Stimulated activated CD8-positive, alpha-beta memory T cell treated with anti-CD3 and anti-CD28 coated beads, Interleukin-15, amount 100 ng/mL, for 1 hour (primary cell): Measurements from ENCODE around the gene AK3.
"Not testable (repeated sequence)": the region's sequence is repeated elsewhere in the genome, so short reads cannot be mapped to it uniquely, and the experiment has no call there.

Experiments used
- DNase-seq: peaks from one replicate; pipeline ENCODE4 v3.0.0-alpha.2; 2020; ENCODE audit warnings: low read depth

The AK3 gene

GRCh38 chr9:4740638-4741364 is at the start of gene AK3:
TSS of gene AK3 (minus strand) at chr9:4741202. CDS start at chr9:4741087, 115 bp downstream.
- DNase-seq = peak; percentile 63

GRCh38 chr9:4788703-4789102 is 47.7 kb upstream of the AK3 start:
- no peak for DNase-seq

- DNase-seq = no peak
Observed at GRCh38 chr9:4787876-4788275, 46.9 kb upstream of the AK3 start.

GRCh38 chr9:4786599-4786998 is 45.6 kb upstream of the AK3 start:
- DNase-seq = no peak

GRCh38 chr9:4784403-4784802 is 43.4 kb upstream of the AK3 start:
- DNase-seq = no peak

- DNase-seq = not testable (repeated sequence)
Observed at GRCh38 chr9:4783191-4783590, 42.2 kb upstream of the AK3 start.

- DNase-seq = no peak
Observed at GRCh38 chr9:4781408-4781807, 40.4 kb upstream of the AK3 start.

GRCh38 chr9:4780651-4781050 is 39.6 kb upstream of the AK3 start:
- no peak for DNase-seq

- not testable (repeated sequence) for DNase-seq
Observed at GRCh38 chr9:4774958-4775357, 34.0 kb upstream of the AK3 start.

GRCh38 chr9:4774209-4774608 is 33.2 kb upstream of the AK3 start:
- DNase-seq = no peak

GRCh38 chr9:4771788-4772187 is 30.8 kb upstream of the AK3 start:
- no peak for DNase-seq

GRCh38 chr9:4769321-4770080 is 28.5 kb upstream of the AK3 start:
- no peak for DNase-seq

GRCh38 chr9:4768681-4769080 is 27.7 kb upstream of the AK3 start:
- DNase-seq = no peak

- DNase-seq = no peak
Observed at GRCh38 chr9:4764033-4764432, 23.0 kb upstream of the AK3 start.

GRCh38 chr9:4762886-4763541 is 22.0 kb upstream of the AK3 start:
- no peak for DNase-seq

- DNase-seq = peak; percentile 76
Observed at GRCh38 chr9:4762108-4762885, 21.3 kb upstream of the AK3 start.

GRCh38 chr9:4760122-4760521 is 19.1 kb upstream of the AK3 start:
- no peak for DNase-seq

GRCh38 chr9:4756420-4756819 is 15.4 kb upstream of the AK3 start:
- no peak for DNase-seq

- no peak for DNase-seq
Observed at GRCh38 chr9:4755026-4755609, 14.1 kb upstream of the AK3 start.

GRCh38 chr9:4754530-4754929 is 13.5 kb upstream of the AK3 start:
- DNase-seq = not testable (repeated sequence)

- DNase-seq = no peak
Observed at GRCh38 chr9:4750023-4750673, 9.1 kb upstream of the AK3 start.
